PC-9 (cell line): ENCODE data around the gene OTULINL.

Source experiments
- CTCF ChIP-seq: fragments of 200-600 bp; sonication (generic); conservative IDR thresholded peaks from 2 replicates; pipeline ENCODE4 v1.6.1; 2017; ENCODE audit warnings: mixed run types, antibody characterized with exemption, mild to moderate bottlenecking, moderate library complexity
- EZH2 ChIP-seq: fragments of 200-600 bp; sonication (generic); IDR thresholded peaks from 2 replicates; pipeline ENCODE4 v1.8.0; 2017; ENCODE audit warnings: antibody characterized with exemption, low read depth

- no peak for TF ChIP-seq CTCF
- TF ChIP-seq EZH2: no peak
Observed at GRCh38 chr5:14628346-14628745, 46.8 kb downstream of the OTULINL start.
